Esophagus squamous epithelium (tissue), 4 donors: ENCODE data around the gene SH3D21.

ENCODE experiments used
- POLR2A ChIP-seq, 4 donors: fragments of 450-650 bp; IDR thresholded peaks; one replicate each; pipeline ENCODE4 v1.6.1; 2017; ENCODE audit warnings: antibody characterized with exemption in 4 of 4, mild to moderate bottlenecking in 4 of 4, moderate library complexity in 3 of 4
- TF ChIP-seq, protein P1 (sequence below), 6 experiments: fragments of 450-650 bp in 4 of 6; fragments of 200-600 bp in 2 of 6; sonication (generic) in 2 of 6; IDR thresholded peaks; one replicate each; pipeline ENCODE4 v1.5.1; 2016 to 2019; ENCODE audit warnings: antibody characterized with exemption in 6 of 6, mild to moderate bottlenecking in 4 of 6, moderate library complexity in 4 of 6

- TF ChIP-seq, protein P1, sequence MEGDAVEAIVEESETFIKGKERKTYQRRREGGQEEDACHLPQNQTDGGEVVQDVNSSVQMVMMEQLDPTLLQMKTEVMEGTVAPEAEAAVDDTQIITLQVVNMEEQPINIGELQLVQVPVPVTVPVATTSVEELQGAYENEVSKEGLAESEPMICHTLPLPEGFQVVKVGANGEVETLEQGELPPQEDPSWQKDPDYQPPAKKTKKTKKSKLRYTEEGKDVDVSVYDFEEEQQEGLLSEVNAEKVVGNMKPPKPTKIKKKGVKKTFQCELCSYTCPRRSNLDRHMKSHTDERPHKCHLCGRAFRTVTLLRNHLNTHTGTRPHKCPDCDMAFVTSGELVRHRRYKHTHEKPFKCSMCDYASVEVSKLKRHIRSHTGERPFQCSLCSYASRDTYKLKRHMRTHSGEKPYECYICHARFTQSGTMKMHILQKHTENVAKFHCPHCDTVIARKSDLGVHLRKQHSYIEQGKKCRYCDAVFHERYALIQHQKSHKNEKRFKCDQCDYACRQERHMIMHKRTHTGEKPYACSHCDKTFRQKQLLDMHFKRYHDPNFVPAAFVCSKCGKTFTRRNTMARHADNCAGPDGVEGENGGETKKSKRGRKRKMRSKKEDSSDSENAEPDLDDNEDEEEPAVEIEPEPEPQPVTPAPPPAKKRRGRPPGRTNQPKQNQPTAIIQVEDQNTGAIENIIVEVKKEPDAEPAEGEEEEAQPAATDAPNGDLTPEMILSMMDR (IDR thresholded peaks at IDR 0.05): no peak
- TF ChIP-seq POLR2A (IDR thresholded peaks at IDR 0.05): no peak
Observed at GRCh38 chr1:36295390-36295789, 10.8 kb upstream of the SH3D21 start.
